H1 (cell line): ENCODE measurements around the gene SMYD1. TPM values are rescaled to one million over a fixed set of nuclear protein-coding genes. Genes with fewer than 3 reads are reported as not detected.

ENCODE experiments used
- GABPA ChIP-seq: IDR thresholded peaks from 2 replicates; pipeline ENCODE4 v1.6.1; 2011; ENCODE audit warnings: mild to moderate bottlenecking, low read length, moderate library complexity, borderline replicate concordance; ENCODE audit not compliant: insufficient read depth
- polyA plus RNA-seq, 7 experiments: library from polyadenylated mRNA; depleted of rRNA in 3 of 7; stranded (reverse) in 5 of 7; unstranded in 2 of 7; fragments of >200 nt in 5 of 7; fragments of 200-250 nt in 2 of 7; gene quantifications; 1 replicate in 5 of 7; 2 replicates in 1 of 7; 4 replicates in 1 of 7; pipeline versions ENCODE4 v1.2.1 to v1.2.3, GENCODE V29; 2011 to 2013; ENCODE audit warnings: missing spikeins in 2 of 7, mixed read lengths in 2 of 7
- total RNA-seq: library from RNA; stranded (reverse); fragmentation: NEBNext Ultra II Directional; extraction: Animal tissue kit (Norgen Biotek cat#: 25700); gene quantifications from 2 replicates; pipeline ENCODE4 v1.2.1, GENCODE V29; 2021
- TF ChIP-seq, protein P1 (sequence below): IDR thresholded peaks from 2 replicates; pipeline ENCODE4 v1.6.1; 2012; ENCODE audit warnings: inconsistent platforms

Gene SMYD1
- total and polyA plus RNA-seq, 2 of the 8 experiments (the other 6 are each of a cell fraction or from before 2014, with no cell fraction given), result 0.06 TPM; not detected in 1

DNA sequence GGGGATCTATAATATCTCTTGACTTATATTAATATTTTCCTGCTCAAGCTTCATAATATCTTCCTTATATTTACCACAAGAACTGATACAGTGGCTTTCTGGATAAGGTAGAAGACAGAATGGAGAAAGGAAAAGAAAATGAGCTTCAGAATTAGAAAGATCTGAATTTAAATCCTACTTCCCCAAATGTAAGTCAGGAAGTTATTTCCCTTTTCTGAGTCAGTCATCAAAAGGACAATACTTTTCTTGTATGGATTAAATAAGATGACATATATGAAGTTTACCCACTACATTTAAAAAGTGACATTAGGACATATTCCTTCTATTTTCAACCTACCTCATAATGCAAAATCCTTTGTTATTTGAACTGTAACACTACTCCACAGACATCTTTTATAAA is 31.0 kb upstream of the SMYD1 start (continued):
- TF ChIP-seq GABPA, result no peak
- TF ChIP-seq, protein P1, sequence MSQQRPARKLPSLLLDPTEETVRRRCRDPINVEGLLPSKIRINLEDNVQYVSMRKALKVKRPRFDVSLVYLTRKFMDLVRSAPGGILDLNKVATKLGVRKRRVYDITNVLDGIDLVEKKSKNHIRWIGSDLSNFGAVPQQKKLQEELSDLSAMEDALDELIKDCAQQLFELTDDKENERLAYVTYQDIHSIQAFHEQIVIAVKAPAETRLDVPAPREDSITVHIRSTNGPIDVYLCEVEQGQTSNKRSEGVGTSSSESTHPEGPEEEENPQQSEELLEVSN, result no peak
